GM06990 (cell line): ENCODE measurements around the gene CSMD2.

Source experiments
- DNase-seq: peaks from one replicate; pipeline ENCODE4 v3.0.0-alpha.2; 2011; ENCODE audit not compliant: insufficient read length; ENCODE audit errors: extremely low read depth
- H3K27me3 ChIP-seq: replicated peaks from 2 replicates; pipeline ENCODE4 v1.6.0; 2011; ENCODE audit warnings: low read length; ENCODE audit not compliant: control insufficient read depth, insufficient read depth
- H3K36me3 ChIP-seq: 2 replicates; pipeline ENCODE4 v1.5.1; 2011; ENCODE audit warnings: low read length; ENCODE audit not compliant: control insufficient read depth, insufficient read depth
- H3K4me3 ChIP-seq: replicated peaks from 2 replicates; pipeline ENCODE4 v1.5.1; 2011; ENCODE audit warnings: low read depth, mild to moderate bottlenecking, control low read depth, low read length
- CTCF ChIP-seq: IDR thresholded peaks from 2 replicates; pipeline ENCODE4 v1.5.1; 2011; ENCODE audit warnings: low read length, control low read depth, mild to moderate bottlenecking, inconsistent platforms; ENCODE audit not compliant: insufficient read depth, poor library complexity, severe bottlenecking

Gene CSMD2

GRCh38 chr1:33517596-33518250 lies 647.3 kb downstream of the CSMD2 start:
- H3K27me3 ChIP-seq: peaks cover 1% of the 10 kb centered on the region; the same call in 1 of the 2 replicates
- no peak for DNase-seq
- TF ChIP-seq CTCF: no peak
- no peak overlapping the region for H3K4me3 ChIP-seq
- H3K36me3 ChIP-seq: no peaks in the 10 kb centered on the region

- H3K4me3 ChIP-seq: no peak overlapping the region
- no peaks in the 10 kb centered on the region for H3K36me3 ChIP-seq
- no peak for DNase-seq
- no peak for TF ChIP-seq CTCF
- peaks cover 1% of the 10 kb centered on the region; the same call in 1 of the 2 replicates for H3K27me3 ChIP-seq
Observed at GRCh38 chr1:33516891-33517567, 648.0 kb downstream of the CSMD2 start.

GRCh38 chr1:33516428-33516827 lies 648.6 kb downstream of the CSMD2 start:
- H3K4me3 ChIP-seq: no peak overlapping the region
- no peak for DNase-seq
- H3K27me3 ChIP-seq: peaks cover 1% of the 10 kb centered on the region; the same call in 1 of the 2 replicates
- H3K36me3 ChIP-seq: no peaks in the 10 kb centered on the region
- no peak for TF ChIP-seq CTCF

GRCh38 chr1:33515607-33516006 lies 649.4 kb downstream of the CSMD2 start:
- Histone ChIP-seq H3K27me3 (peaks cover 1% of the 10 kb centered on the region; the same call in 1 of the 2 replicates), H3K4me3 (no peak overlapping the region), H3K36me3 (no peaks in the 10 kb centered on the region)
- no peak for TF ChIP-seq CTCF
- DNase-seq: no peak

GRCh38 chr1:33515112-33515511 lies 649.9 kb downstream of the CSMD2 start:
- H3K4me3 ChIP-seq: no peak overlapping the region
- TF ChIP-seq CTCF: no peak
- DNase-seq: no peak
- H3K36me3 ChIP-seq: no peaks in the 10 kb centered on the region
- peaks cover 1% of the 10 kb centered on the region; the same call in 1 of the 2 replicates for H3K27me3 ChIP-seq
